ENCODE measurements around the gene BNIPL.

- TF ChIP-seq POLR2A (IDR thresholded peaks at IDR 0.05) (no peak), POLR2AphosphoS5 (IDR thresholded peaks at IDR 0.05) (no peak), CTCF (IDR thresholded peaks at IDR 0.05) (no peak)
Observed at GRCh38 chr1:151062741-151063371, 26.5 kb downstream of the BNIPL start.

Data from transverse colon (tissue), 4 donors.